Gastroesophageal sphincter (tissue), 3 donors: ENCODE results near the gene USP31.

Experiments used
- POLR2A ChIP-seq, 2 donors: fragments of 450-650 bp; IDR thresholded peaks; one replicate each; pipeline ENCODE4 v1.6.1; 2017; ENCODE audit warnings: antibody characterized with exemption in 2 of 2, mild to moderate bottlenecking in 2 of 2, moderate library complexity in 1 of 2
- POLR2AphosphoS5 ChIP-seq: sonication (generic); formaldehyde crosslinking; IDR thresholded peaks from one replicate; pipeline ENCODE4 v1.6.1; 2017; ENCODE audit warnings: antibody characterized with exemption
- TF ChIP-seq, protein P1 (sequence below), 4 experiments: fragments of 200-600 bp in 2 of 4; fragments of 450-650 bp in 2 of 4; sonication (generic) in 1 of 4; IDR thresholded peaks; one replicate each; pipeline ENCODE4 v1.5.1; 2017 to 2019; ENCODE audit warnings: antibody characterized with exemption in 4 of 4, mild to moderate bottlenecking in 2 of 4, moderate library complexity in 2 of 4

DNA sequence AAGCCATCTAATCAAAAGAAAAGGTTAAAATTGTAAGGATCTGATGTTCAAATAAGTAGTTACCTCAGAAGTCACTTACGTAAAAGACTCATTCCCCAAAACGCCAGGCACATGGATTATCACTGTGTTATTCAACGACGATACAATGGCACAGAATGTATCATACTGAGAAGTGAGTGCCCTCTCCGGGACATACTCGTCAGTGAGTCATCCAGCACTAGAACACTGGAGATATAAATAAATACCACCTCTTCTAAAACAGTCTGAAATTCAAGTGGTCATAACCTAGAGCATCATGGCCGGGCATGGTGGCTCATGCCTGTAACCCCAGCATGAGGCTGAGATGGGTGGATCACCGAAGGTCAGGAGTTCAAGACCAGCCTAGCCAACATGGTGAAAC, 24.9 kb downstream of the USP31 start:
- TF ChIP-seq, protein P1, sequence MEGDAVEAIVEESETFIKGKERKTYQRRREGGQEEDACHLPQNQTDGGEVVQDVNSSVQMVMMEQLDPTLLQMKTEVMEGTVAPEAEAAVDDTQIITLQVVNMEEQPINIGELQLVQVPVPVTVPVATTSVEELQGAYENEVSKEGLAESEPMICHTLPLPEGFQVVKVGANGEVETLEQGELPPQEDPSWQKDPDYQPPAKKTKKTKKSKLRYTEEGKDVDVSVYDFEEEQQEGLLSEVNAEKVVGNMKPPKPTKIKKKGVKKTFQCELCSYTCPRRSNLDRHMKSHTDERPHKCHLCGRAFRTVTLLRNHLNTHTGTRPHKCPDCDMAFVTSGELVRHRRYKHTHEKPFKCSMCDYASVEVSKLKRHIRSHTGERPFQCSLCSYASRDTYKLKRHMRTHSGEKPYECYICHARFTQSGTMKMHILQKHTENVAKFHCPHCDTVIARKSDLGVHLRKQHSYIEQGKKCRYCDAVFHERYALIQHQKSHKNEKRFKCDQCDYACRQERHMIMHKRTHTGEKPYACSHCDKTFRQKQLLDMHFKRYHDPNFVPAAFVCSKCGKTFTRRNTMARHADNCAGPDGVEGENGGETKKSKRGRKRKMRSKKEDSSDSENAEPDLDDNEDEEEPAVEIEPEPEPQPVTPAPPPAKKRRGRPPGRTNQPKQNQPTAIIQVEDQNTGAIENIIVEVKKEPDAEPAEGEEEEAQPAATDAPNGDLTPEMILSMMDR (IDR thresholded peaks at IDR 0.05) = no peak
- TF ChIP-seq POLR2A (IDR thresholded peaks at IDR 0.05) (no peak), POLR2AphosphoS5 (peak; percentile 93)
